ENCODE measurements around the gene GYG1.

DNA sequence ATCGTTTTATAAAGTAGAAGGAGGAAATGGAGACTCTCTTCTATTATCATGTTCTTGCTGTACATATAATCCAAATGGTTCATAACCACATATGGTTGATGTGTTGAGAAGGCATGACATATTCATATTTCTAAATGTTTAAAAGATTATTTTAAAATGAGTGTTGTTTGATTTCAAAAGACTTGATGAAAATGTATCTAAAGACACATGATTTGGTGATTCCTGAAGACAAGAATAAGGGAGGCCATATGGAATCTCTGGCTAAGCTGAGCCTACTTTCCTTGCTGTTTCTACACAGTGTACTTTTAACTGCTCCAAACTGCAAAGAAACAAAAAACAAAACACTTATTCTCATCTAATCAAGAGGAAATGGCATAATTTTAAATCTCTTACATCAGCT, 23.0 kb upstream of the GYG1 start:
- TF ChIP-seq, protein P1, sequence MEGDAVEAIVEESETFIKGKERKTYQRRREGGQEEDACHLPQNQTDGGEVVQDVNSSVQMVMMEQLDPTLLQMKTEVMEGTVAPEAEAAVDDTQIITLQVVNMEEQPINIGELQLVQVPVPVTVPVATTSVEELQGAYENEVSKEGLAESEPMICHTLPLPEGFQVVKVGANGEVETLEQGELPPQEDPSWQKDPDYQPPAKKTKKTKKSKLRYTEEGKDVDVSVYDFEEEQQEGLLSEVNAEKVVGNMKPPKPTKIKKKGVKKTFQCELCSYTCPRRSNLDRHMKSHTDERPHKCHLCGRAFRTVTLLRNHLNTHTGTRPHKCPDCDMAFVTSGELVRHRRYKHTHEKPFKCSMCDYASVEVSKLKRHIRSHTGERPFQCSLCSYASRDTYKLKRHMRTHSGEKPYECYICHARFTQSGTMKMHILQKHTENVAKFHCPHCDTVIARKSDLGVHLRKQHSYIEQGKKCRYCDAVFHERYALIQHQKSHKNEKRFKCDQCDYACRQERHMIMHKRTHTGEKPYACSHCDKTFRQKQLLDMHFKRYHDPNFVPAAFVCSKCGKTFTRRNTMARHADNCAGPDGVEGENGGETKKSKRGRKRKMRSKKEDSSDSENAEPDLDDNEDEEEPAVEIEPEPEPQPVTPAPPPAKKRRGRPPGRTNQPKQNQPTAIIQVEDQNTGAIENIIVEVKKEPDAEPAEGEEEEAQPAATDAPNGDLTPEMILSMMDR (IDR thresholded peaks at IDR 0.05; ENCODE audit: low read length) = no peak
- TF ChIP-seq EZH2 (IDR thresholded peaks at IDR 0.05; ENCODE audit: borderline replicate concordance, low read length) = no peak
